Stomach smooth muscle (tissue), 2 donors: ENCODE data around the gene HBG1.

Experiments used
- H3K27ac ChIP-seq: one replicate; pipeline ENCODE4 v1.7.0; 2013; ENCODE audit warnings: mild to moderate bottlenecking, low read length, inconsistent platforms
- H3K27me3 ChIP-seq, 2 donors: one replicate each; pipeline ENCODE4 v1.7.0; 2013; ENCODE audit warnings: low read length in 2 of 2; ENCODE audit not compliant: insufficient read depth in 2 of 2, control insufficient read depth in 1 of 2
- H3K36me3 ChIP-seq, 2 donors: one replicate each; pipeline ENCODE4 v1.7.0; 2013; ENCODE audit warnings: low read length in 2 of 2; ENCODE audit not compliant: control insufficient read depth in 2 of 2, insufficient read depth in 2 of 2
- H3K4me1 ChIP-seq: one replicate; pipeline ENCODE4 v1.7.0; 2013; ENCODE audit warnings: low read length; ENCODE audit not compliant: control insufficient read depth, insufficient read depth
- H3K4me3 ChIP-seq, 2 donors: one replicate each; pipeline ENCODE4 v1.7.0; 2013; ENCODE audit warnings: low read length in 2 of 2
- H3K9ac ChIP-seq, 2 donors: one replicate each; pipeline ENCODE4 v1.7.0; 2013; ENCODE audit warnings: low read length in 2 of 2, mild to moderate bottlenecking in 1 of 2
- H3K9me3 ChIP-seq, 2 donors: one replicate each; pipeline ENCODE4 v1.7.0; 2013; ENCODE audit warnings: low read length in 2 of 2; ENCODE audit not compliant: control insufficient read depth in 2 of 2
- donor health status: healthy.
- donor health status: Pancreatic carcinoma.

HBG1 gene

GRCh38 chr11:5225480-5225871, 24.2 kb downstream of the HBG1 start:
- Histone ChIP-seq H3K27ac (no peak overlapping the region), H3K36me3 (no peaks in the 10 kb centered on the region), H3K4me3 (no peak overlapping the region), H3K9ac (no peak overlapping the region), H3K4me1 (no peaks in the 10 kb centered on the region), H3K9me3 (no peaks in the 10 kb centered on the region), H3K27me3 (no peaks in the 10 kb centered on the region)

- Histone ChIP-seq H3K36me3 (no peaks in the 10 kb centered on the region), H3K9ac (no peak overlapping the region), H3K9me3 (no peaks in the 10 kb centered on the region), H3K27ac (no peak overlapping the region), H3K4me1 (no peaks in the 10 kb centered on the region), H3K27me3 (no peaks in the 10 kb centered on the region), H3K4me3 (no peak overlapping the region)
These were observed 24.8 kb downstream of the HBG1 start for GRCh38 chr11:5224538-5225479.

GRCh38 chr11:5223686-5224085, 26.0 kb downstream of the HBG1 start:
- H3K4me3 ChIP-seq: no peak overlapping the region
- H3K4me1 ChIP-seq: no peaks in the 10 kb centered on the region
- H3K27me3 ChIP-seq: no peaks in the 10 kb centered on the region
- no peak overlapping the region for H3K27ac ChIP-seq
- no peaks in the 10 kb centered on the region for H3K9me3 ChIP-seq
- no peak overlapping the region for H3K9ac ChIP-seq
- no peaks in the 10 kb centered on the region for H3K36me3 ChIP-seq

- H3K9me3 ChIP-seq: no peaks in the 10 kb centered on the region
- H3K9ac ChIP-seq: no peak overlapping the region
- no peaks in the 10 kb centered on the region for H3K4me1 ChIP-seq
- no peak overlapping the region for H3K27ac ChIP-seq
- no peaks in the 10 kb centered on the region for H3K27me3 ChIP-seq
- no peak overlapping the region for H3K4me3 ChIP-seq
- H3K36me3 ChIP-seq: no peaks in the 10 kb centered on the region
These were observed 26.5 kb downstream of the HBG1 start for GRCh38 chr11:5223146-5223545.

- no peaks in the 10 kb centered on the region for H3K36me3 ChIP-seq
- no peaks in the 10 kb centered on the region for H3K27me3 ChIP-seq
- peaks cover 0 to 2% of the 10 kb centered on the region in 2 donors for H3K9me3 ChIP-seq
- no peak overlapping the region for H3K4me3 ChIP-seq
- H3K9ac ChIP-seq: no peak overlapping the region
- H3K27ac ChIP-seq: no peak overlapping the region
- H3K4me1 ChIP-seq: no peaks in the 10 kb centered on the region
These were observed 39.2 kb downstream of the HBG1 start for GRCh38 chr11:5210376-5210885.

- Histone ChIP-seq H3K9me3 (no peaks in the 10 kb centered on the region), H3K4me1 (no peaks in the 10 kb centered on the region), H3K4me3 (no peak overlapping the region), H3K36me3 (no peaks in the 10 kb centered on the region), H3K27ac (no peak overlapping the region), H3K9ac (no peak overlapping the region), H3K27me3 (no peaks in the 10 kb centered on the region)
These were observed 44.9 kb downstream of the HBG1 start for GRCh38 chr11:5204787-5205186.

GRCh38 chr11:5203366-5203765, 46.3 kb downstream of the HBG1 start:
- H3K9me3 ChIP-seq: no peaks in the 10 kb centered on the region
- H3K27ac ChIP-seq: no peak overlapping the region
- no peaks in the 10 kb centered on the region for H3K36me3 ChIP-seq
- H3K9ac ChIP-seq: no peak overlapping the region
- H3K4me1 ChIP-seq: no peaks in the 10 kb centered on the region
- H3K27me3 ChIP-seq: no peaks in the 10 kb centered on the region
- H3K4me3 ChIP-seq: no peak overlapping the region

- Histone ChIP-seq H3K4me3 (no peak within 1 kb of the TSS), H3K36me3 (no peaks in the 10 kb centered on the region), H3K27ac (no peak within 1 kb of the TSS), H3K9ac (no peak within 1 kb of the TSS), H3K9me3 (no peaks in the 10 kb centered on the region), H3K27me3 (no peaks in the 10 kb centered on the region), H3K4me1 (no peaks in the 10 kb centered on the region)
These were observed 49.1 kb downstream of the HBG1 start, which contains the start of gene OR51V1 for GRCh38 chr11:5200582-5200981. OR51V1 (minus strand) TSS chr11:5200682; CDS start chr11:5200682, 0 bp downstream.

- no peaks in the 10 kb centered on the region for H3K27me3 ChIP-seq
- H3K4me1 ChIP-seq: no peaks in the 10 kb centered on the region
- H3K36me3 ChIP-seq: no peaks in the 10 kb centered on the region
- H3K9me3 ChIP-seq: no peaks in the 10 kb centered on the region
- H3K27ac ChIP-seq: no peak overlapping the region
- H3K4me3 ChIP-seq: no peak overlapping the region
- no peak overlapping the region for H3K9ac ChIP-seq
These were observed 51.4 kb downstream of the HBG1 start for GRCh38 chr11:5198285-5198684.
